HepG2 (cell line): ENCODE data around the gene DPH1. TPM values are rescaled to one million over a fixed set of nuclear protein-coding genes. Genes with fewer than 3 reads are reported as not detected.
A peak's percentile ranks its signal among the peaks of the same experiment; 100 is the strongest.

Experiments used
- AGO1 ChIP-seq: fragments of 200-400 bp; formaldehyde crosslinking; IDR thresholded peaks from 2 replicates; pipeline ENCODE4 v1.6.1; 2017; ENCODE audit warnings: mild to moderate bottlenecking, low read depth, low read length, moderate library complexity; ENCODE audit not compliant: poor library complexity, severe bottlenecking
- CEBPB ChIP-seq: IDR thresholded peaks from 2 replicates; pipeline ENCODE4 v1.6.1; 2011; ENCODE audit warnings: low read depth, low read length, improper control_type of control experiment, borderline replicate concordance
- FIP1L1 ChIP-seq: fragments of 200-400 bp; formaldehyde crosslinking; IDR thresholded peaks from 2 replicates; pipeline ENCODE4 v1.6.1; 2018; ENCODE audit warnings: low read depth, mild to moderate bottlenecking, low read length, moderate library complexity, borderline replicate concordance; ENCODE audit not compliant: insufficient read depth
- PRMT3 ChIP-seq: sonication (generic); formaldehyde crosslinking; IDR thresholded peaks from 2 replicates; pipeline ENCODE4 v1.8.1; 2022; ENCODE audit warnings: low read depth, mild to moderate bottlenecking, moderate library complexity, missing genetic modification reagents, borderline replicate concordance
- RBM39 ChIP-seq: fragments of 200-400 bp; formaldehyde crosslinking; IDR thresholded peaks from one replicate; pipeline ENCODE4 v1.6.1; 2018; ENCODE audit warnings: antibody characterized with exemption, mild to moderate bottlenecking, low read depth, low read length; ENCODE audit not compliant: poor library complexity, severe bottlenecking
- REPIN1 ChIP-seq: sonication (generic); formaldehyde crosslinking; IDR thresholded peaks from 2 replicates; pipeline ENCODE4 v1.8.0; 2022; ENCODE audit warnings: missing genetic modification reagents, low read depth, mild to moderate bottlenecking, borderline replicate concordance
- STAT5B ChIP-seq: sonication (generic); formaldehyde crosslinking; IDR thresholded peaks from 2 replicates; pipeline ENCODE4 v1.4.0; 2020; ENCODE audit warnings: missing genetic modification reagents
- ZIK1 ChIP-seq: sonication (generic); formaldehyde crosslinking; IDR thresholded peaks from 2 replicates; pipeline ENCODE4 v1.5.0; 2020; ENCODE audit warnings: mild to moderate bottlenecking, low read depth, missing genetic modification reagents, borderline replicate concordance
- ZNF232 ChIP-seq: sonication (generic); formaldehyde crosslinking; IDR thresholded peaks from 2 replicates; pipeline ENCODE4 v1.4.0; 2020; ENCODE audit warnings: missing genetic modification reagents, borderline replicate concordance
- ZNF543 ChIP-seq: sonication (generic); formaldehyde crosslinking; IDR thresholded peaks from 2 replicates; pipeline ENCODE4 v1.4.0; 2020; ENCODE audit warnings: mild to moderate bottlenecking, missing genetic modification reagents
- ZNF556 ChIP-seq: sonication (generic); formaldehyde crosslinking; IDR thresholded peaks from 2 replicates; pipeline ENCODE4 v1.4.0; 2020; ENCODE audit warnings: mild to moderate bottlenecking, missing genetic modification reagents, borderline replicate concordance
- ZNF564 ChIP-seq: sonication (generic); formaldehyde crosslinking; IDR thresholded peaks from 2 replicates; pipeline ENCODE4 v1.8.1; 2023; ENCODE audit warnings: mild to moderate bottlenecking, missing genetic modification reagents
- ZNF703 ChIP-seq: sonication (generic); formaldehyde crosslinking; IDR thresholded peaks from 2 replicates; pipeline ENCODE4 v1.5.1; 2020; ENCODE audit warnings: missing genetic modification reagents, mild to moderate bottlenecking, moderate library complexity, borderline replicate concordance
- ZNF777 ChIP-seq: sonication (generic); formaldehyde crosslinking; IDR thresholded peaks from 2 replicates; pipeline ENCODE4 v1.4.0; 2020; ENCODE audit warnings: missing genetic modification reagents
- ZNF788 ChIP-seq: sonication (generic); formaldehyde crosslinking; IDR thresholded peaks from 2 replicates; pipeline ENCODE4 v1.5.0; 2020; ENCODE audit warnings: mild to moderate bottlenecking, missing genetic modification reagents, borderline replicate concordance
- ZNF879 ChIP-seq: sonication (generic); formaldehyde crosslinking; IDR thresholded peaks from 2 replicates; pipeline ENCODE4 v1.8.1; 2023; ENCODE audit warnings: missing genetic modification reagents
- polyA plus RNA-seq, 8 experiments: library from polyadenylated mRNA; depleted of rRNA in 3 of 8; stranded (reverse) in 7 of 8; unstranded in 1 of 8; fragments of >200 nt; fragmentation: Illumina TruSeq in 4 of 8; extraction: Trizol in 4 of 8; gene quantifications; 2 replicates each; pipeline versions ENCODE4 v1.2.1 to v1.2.3, GENCODE V29; 2011 to 2016; ENCODE audit warnings: low read depth in 4 of 8, missing spikeins in 1 of 8, mixed read lengths in 1 of 8; ENCODE audit not compliant: insufficient read depth in 1 of 8
- total RNA-seq, 5 experiments: library from RNA; depleted of rRNA; stranded (reverse); fragments of >200 nt; fragmentation: Illumina TruSeq; extraction: Trizol; gene quantifications; 2 replicates each; pipeline ENCODE4 v1.2.3, GENCODE V29; 2016; ENCODE audit warnings: low read depth in 1 of 5
- TF ChIP-seq, protein P1 (sequence below): sonication (generic); formaldehyde crosslinking; IDR thresholded peaks from 2 replicates; pipeline ENCODE4 v1.5.1; 2020; ENCODE audit warnings: mild to moderate bottlenecking, moderate library complexity, missing genetic modification reagents
- TF ChIP-seq, protein P2 (sequence below): IDR thresholded peaks from 2 replicates; pipeline ENCODE4 v1.6.1; 2016; ENCODE audit warnings: missing compliant biosample characterization, missing genetic modification reagents, borderline replicate concordance
- TF ChIP-seq, protein P3 (sequence below): sonication (generic); formaldehyde crosslinking; IDR thresholded peaks from 2 replicates; pipeline ENCODE4 v1.4.0; 2020; ENCODE audit warnings: missing genetic modification reagents
- TF ChIP-seq, protein P4 (sequence below): sonication (generic); formaldehyde crosslinking; IDR thresholded peaks from 2 replicates; pipeline ENCODE4 v1.4.0; 2020; ENCODE audit warnings: low read depth, mild to moderate bottlenecking, missing genetic modification reagents

DPH1 gene
- total and polyA plus RNA-seq, 2 of the 13 experiments (the other 11 are each of a cell fraction or from before 2014, with no cell fraction given) = 25.3 to 42.8 TPM

DNA sequence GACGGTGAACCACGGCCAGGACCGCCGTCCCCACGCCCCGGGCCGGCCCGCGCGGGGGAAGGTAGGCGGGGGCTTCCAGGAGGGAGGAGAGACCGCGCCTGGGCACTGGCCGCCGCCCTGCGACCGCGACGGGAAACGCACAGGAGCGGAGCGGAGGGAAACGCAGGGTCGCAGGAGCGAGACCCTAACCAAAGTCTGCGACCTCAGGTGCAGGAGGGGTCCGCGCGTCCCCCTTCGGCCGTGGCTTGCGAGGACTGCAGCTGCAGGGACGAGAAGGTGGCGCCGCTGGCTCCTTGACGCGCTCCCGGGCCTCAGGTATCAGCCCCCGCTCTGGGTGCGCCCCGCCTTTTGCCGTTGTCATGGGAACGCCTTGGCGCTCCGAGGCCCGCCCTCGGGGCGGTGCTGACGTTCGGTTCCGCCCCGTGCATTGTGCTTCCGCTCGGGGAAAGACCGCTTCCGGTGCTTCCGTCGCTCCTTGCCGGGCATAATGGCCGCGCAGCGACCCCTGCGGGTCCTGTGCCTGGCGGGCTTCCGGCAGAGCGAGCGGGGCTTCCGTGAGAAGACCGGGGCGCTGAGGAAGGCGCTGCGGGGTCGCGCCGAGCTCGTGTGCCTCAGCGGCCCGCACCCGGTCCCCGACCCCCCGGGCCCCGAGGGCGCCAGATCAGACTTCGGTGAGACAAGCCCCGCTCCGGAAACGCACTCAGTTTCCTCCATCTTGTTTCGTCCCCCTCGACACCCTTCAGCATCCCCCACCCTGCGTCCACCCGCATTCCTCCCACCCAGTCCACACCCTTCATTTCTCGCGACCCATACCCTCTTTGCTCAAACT is 11.8 kb downstream of the DPH1 start, which contains the start of gene OVCA2 (continued):
- TF ChIP-seq PRMT3 (CRISPR knock-in tag) (no peak), ZNF777 (CRISPR knock-in tag) (peak; percentile 39; the same call in 1 of the 2 replicates), RBM39 (peak; percentile 26), REPIN1 (CRISPR knock-in tag) (no peak; the same call in 1 of the 2 replicates), ZNF543 (peak; percentile 77; the same call in 1 of the 2 replicates), ZNF788 (CRISPR knock-in tag) (peak; percentile 62; the same call in 1 of the 2 replicates), CEBPB (no peak), ZNF703 (CRISPR knock-in tag) (no peak), ZNF232 (CRISPR knock-in tag) (peak; percentile 70; the same call in 1 of the 2 replicates), STAT5B (CRISPR knock-in tag) (no peak), ZNF564 (CRISPR knock-in tag) (0 out of 2 replicates have a peak, but pooled peaks have one; percentile 66), ZNF879 (no peak), AGO1 (no peak), ZIK1 (CRISPR knock-in tag) (no peak), ZNF556 (CRISPR knock-in tag) (no peak; the same call in 1 of the 2 replicates), FIP1L1 (no peak)
- TF ChIP-seq, protein P1, sequence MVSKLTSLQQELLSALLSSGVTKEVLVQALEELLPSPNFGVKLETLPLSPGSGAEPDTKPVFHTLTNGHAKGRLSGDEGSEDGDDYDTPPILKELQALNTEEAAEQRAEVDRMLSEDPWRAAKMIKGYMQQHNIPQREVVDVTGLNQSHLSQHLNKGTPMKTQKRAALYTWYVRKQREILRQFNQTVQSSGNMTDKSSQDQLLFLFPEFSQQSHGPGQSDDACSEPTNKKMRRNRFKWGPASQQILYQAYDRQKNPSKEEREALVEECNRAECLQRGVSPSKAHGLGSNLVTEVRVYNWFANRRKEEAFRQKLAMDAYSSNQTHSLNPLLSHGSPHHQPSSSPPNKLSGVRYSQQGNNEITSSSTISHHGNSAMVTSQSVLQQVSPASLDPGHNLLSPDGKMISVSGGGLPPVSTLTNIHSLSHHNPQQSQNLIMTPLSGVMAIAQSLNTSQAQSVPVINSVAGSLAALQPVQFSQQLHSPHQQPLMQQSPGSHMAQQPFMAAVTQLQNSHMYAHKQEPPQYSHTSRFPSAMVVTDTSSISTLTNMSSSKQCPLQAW (CRISPR knock-in tag) = no peak
- TF ChIP-seq, protein P2, sequence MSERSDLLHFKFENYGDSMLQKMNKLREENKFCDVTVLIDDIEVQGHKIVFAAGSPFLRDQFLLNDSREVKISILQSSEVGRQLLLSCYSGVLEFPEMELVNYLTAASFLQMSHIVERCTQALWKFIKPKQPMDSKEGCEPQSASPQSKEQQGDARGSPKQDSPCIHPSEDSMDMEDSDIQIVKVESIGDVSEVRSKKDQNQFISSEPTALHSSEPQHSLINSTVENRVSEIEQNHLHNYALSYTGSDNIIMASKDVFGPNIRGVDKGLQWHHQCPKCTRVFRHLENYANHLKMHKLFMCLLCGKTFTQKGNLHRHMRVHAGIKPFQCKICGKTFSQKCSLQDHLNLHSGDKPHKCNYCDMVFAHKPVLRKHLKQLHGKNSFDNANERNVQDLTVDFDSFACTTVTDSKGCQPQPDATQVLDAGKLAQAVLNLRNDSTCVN (CRISPR knock-in tag) = 0 out of 2 replicates have a peak, but pooled peaks have one; percentile 33
- TF ChIP-seq, protein P3, sequence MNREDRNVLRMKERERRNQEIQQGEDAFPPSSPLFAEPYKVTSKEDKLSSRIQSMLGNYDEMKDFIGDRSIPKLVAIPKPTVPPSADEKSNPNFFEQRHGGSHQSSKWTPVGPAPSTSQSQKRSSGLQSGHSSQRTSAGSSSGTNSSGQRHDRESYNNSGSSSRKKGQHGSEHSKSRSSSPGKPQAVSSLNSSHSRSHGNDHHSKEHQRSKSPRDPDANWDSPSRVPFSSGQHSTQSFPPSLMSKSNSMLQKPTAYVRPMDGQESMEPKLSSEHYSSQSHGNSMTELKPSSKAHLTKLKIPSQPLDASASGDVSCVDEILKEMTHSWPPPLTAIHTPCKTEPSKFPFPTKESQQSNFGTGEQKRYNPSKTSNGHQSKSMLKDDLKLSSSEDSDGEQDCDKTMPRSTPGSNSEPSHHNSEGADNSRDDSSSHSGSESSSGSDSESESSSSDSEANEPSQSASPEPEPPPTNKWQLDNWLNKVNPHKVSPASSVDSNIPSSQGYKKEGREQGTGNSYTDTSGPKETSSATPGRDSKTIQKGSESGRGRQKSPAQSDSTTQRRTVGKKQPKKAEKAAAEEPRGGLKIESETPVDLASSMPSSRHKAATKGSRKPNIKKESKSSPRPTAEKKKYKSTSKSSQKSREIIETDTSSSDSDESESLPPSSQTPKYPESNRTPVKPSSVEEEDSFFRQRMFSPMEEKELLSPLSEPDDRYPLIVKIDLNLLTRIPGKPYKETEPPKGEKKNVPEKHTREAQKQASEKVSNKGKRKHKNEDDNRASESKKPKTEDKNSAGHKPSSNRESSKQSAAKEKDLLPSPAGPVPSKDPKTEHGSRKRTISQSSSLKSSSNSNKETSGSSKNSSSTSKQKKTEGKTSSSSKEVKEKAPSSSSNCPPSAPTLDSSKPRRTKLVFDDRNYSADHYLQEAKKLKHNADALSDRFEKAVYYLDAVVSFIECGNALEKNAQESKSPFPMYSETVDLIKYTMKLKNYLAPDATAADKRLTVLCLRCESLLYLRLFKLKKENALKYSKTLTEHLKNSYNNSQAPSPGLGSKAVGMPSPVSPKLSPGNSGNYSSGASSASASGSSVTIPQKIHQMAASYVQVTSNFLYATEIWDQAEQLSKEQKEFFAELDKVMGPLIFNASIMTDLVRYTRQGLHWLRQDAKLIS = no peak
- TF ChIP-seq, protein P4, sequence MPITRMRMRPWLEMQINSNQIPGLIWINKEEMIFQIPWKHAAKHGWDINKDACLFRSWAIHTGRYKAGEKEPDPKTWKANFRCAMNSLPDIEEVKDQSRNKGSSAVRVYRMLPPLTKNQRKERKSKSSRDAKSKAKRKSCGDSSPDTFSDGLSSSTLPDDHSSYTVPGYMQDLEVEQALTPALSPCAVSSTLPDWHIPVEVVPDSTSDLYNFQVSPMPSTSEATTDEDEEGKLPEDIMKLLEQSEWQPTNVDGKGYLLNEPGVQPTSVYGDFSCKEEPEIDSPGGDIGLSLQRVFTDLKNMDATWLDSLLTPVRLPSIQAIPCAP (CRISPR knock-in tag) = no peak
